CD4-positive, alpha-beta T cell (primary cell): ENCODE data around the gene PPIF. TPM values are rescaled to one million over a fixed set of nuclear protein-coding genes. Genes with fewer than 3 reads are reported as not detected.

Experiments used
- ATAC-seq: fragments of 200-7000 bp; cut with Tn5 transposase; one replicate; pipeline ENCODE4 v1.10.0; 2022; ENCODE audit warnings: mild to moderate bottlenecking; ENCODE audit not compliant: poor library complexity
- CTCF ChIA-PET: fragments of 350-600 bp; sonication (Branson Sonifier 250); formaldehyde crosslinking; loops from one replicate; lab custom pipeline; 2021; ENCODE audit warnings: antibody characterized with exemption, inconsistent platforms; lab: Charles Lee
- POLR2A ChIA-PET: fragments of 350-600 bp; sonication (Branson Sonifier 250); formaldehyde crosslinking; loops from one replicate; lab custom pipeline; 2021; ENCODE audit warnings: antibody characterized with exemption, inconsistent platforms; lab: Charles Lee
- DNase-seq, 14 experiments: peaks; one replicate each; pipeline ENCODE4 v3.0.0-alpha.2; 2013 to 2020; ENCODE audit warnings: mixed read lengths in 2 of 14
- H3K27ac ChIP-seq, 2 donors: one replicate each; pipeline versions ENCODE4 v1.5.1 to v1.7.0; 2013; ENCODE audit warnings: low read length in 2 of 2, low read depth in 1 of 2, mild to moderate bottlenecking in 1 of 2
- H3K27me3 ChIP-seq, 2 experiments: 1 replicate in 1 of 2; 2 replicates in 1 of 2; pipeline versions ENCODE4 v1.6.1 to v1.7.0; 2013; ENCODE audit warnings: low read length in 2 of 2, control low read depth in 1 of 2, mild to moderate bottlenecking in 1 of 2, moderate library complexity in 1 of 2; ENCODE audit not compliant: insufficient read depth in 2 of 2, control insufficient read depth in 1 of 2
- H3K36me3 ChIP-seq: one replicate; pipeline ENCODE4 v1.6.1; 2013; ENCODE audit warnings: low read length, control low read depth; ENCODE audit not compliant: insufficient read depth
- H3K4me1 ChIP-seq: one replicate; pipeline ENCODE4 v1.6.1; 2013; ENCODE audit warnings: low read length, control low read depth; ENCODE audit not compliant: insufficient read depth
- H3K4me3 ChIP-seq: one replicate; pipeline ENCODE4 v1.5.1; 2013; ENCODE audit warnings: mild to moderate bottlenecking, low read length, moderate library complexity
- H3K9me3 ChIP-seq, 2 experiments: 1 replicate in 1 of 2; 2 replicates in 1 of 2; pipeline versions ENCODE4 v1.6.1 to v1.7.0; 2013; ENCODE audit warnings: low read length in 2 of 2, mild to moderate bottlenecking in 2 of 2, control low read depth in 1 of 2, moderate library complexity in 1 of 2; ENCODE audit not compliant: control insufficient read depth in 1 of 2, insufficient read depth in 1 of 2
- H3K27ac Mint-ChIP-seq: one replicate; pipeline ENCODE4 v1.8.0; 2020; ENCODE audit warnings: mixed read lengths
- H3K27me3 Mint-ChIP-seq: one replicate; pipeline ENCODE4 v1.8.0; 2021; ENCODE audit warnings: mixed read lengths
- H3K36me3 Mint-ChIP-seq: one replicate; pipeline ENCODE4 v1.8.0; 2021; ENCODE audit warnings: low read depth, mixed read lengths
- H3K4me1 Mint-ChIP-seq: one replicate; pipeline ENCODE4 v1.8.0; 2021; ENCODE audit warnings: low read depth, mixed read lengths
- H3K4me3 Mint-ChIP-seq: one replicate; pipeline ENCODE4 v1.8.0; 2020; ENCODE audit warnings: mild to moderate bottlenecking, mixed read lengths
- H3K9me3 Mint-ChIP-seq: one replicate; pipeline ENCODE4 v1.8.0; 2020; ENCODE audit warnings: mixed read lengths
- intact Hi-C, 2 experiments: fragments of 100-400 bp; cut with DNase I in 1 of 2; cut with micrococcal nuclease in 1 of 2; formaldehyde crosslinking; loops; one replicate each; pipeline versions ENCODE4 v1.15.1 to v1.9.0; 2023 to 2025; cut with DNase I, micrococcal nuclease
- total RNA-seq, 174 experiments: library from RNA in 2 of 174; stranded (reverse) in 2 of 174; gene quantifications; one replicate each; pipeline ENCODE4 v1.2.3 and lab custom pipeline; 2021 to 2026
- TF ChIP-seq, protein P1 (sequence below): fragments of 200-600 bp; IDR thresholded peaks from one replicate; pipeline ENCODE4 v1.8.0; 2022; ENCODE audit warnings: antibody characterized with exemption, mild to moderate bottlenecking

Gene PPIF
- total RNA-seq, 2 experiments from 2014 or later, result 42.4 to 42.7 TPM

DNA sequence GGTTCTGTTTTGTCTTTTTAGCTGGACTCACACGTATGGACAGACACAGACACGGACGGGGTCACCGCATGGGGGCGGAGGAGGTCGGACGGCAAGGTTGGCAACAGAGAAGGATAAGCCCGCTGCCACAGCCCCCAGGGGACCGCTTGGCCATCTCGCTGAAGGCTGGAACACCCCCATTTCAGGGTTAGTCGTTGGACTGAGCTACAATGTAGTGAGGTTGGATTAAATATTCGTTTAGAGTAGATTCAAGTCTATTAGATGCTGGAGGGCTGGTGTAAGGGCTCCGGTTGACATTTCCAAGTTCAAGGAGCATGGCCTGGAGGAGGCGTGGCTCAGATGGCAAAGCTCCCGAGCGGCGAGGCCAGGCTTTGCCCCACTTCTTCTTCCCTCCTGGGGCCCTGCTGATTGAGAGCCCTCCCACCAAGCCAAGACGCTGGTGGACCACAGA lies 35.2 kb downstream of the PPIF start:
- peak in 2 of 14 experiments; percentile 3 to 21 for DNase-seq
- intact Hi-C loops, result no loop called here

DNA sequence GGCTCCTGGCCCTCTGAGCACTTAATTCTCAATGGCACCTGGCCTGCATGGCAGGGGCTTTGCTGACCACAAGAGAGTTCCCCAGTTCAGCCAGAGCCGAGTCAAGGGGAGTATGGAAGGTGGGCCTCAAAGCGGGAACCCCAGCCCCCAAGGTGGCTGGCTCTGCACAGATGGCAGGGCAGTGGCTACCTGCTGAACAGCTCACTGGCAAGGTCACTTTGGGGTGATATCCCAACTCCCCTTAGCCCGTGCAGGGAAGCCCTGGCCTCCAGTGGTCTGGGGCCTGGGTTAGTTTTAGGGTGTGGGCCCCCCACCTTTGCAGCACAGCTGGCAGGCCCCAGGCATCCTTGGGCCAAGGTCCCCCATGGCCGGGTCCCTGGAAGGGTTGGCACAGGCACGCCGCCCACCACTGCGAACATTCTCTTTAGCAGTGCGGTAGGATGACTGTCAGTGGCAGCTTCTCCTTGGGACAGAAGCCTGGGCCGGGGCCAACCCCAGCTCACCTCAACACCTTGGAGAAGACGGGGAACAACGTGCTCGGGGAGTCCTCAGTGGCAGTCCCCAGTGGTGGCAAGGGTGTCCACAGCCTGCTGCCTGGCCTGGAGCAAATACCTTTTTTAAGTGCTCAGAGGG lies 36.8 kb downstream of the PPIF start:
- intact Hi-C loops, result no loop called here
- Histone ChIP-seq H3K27ac (no peak overlapping the region), H3K4me1 (no peaks in the 10 kb centered on the region), H3K4me3 (no peak overlapping the region), H3K36me3 (no peaks in the 10 kb centered on the region), H3K27me3 (no peaks in the 10 kb centered on the region), H3K9me3 (no peaks in the 10 kb centered on the region)
- CTCF ChIA-PET, result no interaction called here
- Mint-ChIP-seq H3K9me3 (no peaks in the 10 kb centered on the region), H3K27me3 (no peaks in the 10 kb centered on the region), H3K4me3 (no peak overlapping the region), H3K36me3 (no peaks in the 10 kb centered on the region), H3K4me1 (no peaks in the 10 kb centered on the region), H3K27ac (no peak overlapping the region)
- POLR2A ChIA-PET, result no interaction called here
- TF ChIP-seq, protein P1, sequence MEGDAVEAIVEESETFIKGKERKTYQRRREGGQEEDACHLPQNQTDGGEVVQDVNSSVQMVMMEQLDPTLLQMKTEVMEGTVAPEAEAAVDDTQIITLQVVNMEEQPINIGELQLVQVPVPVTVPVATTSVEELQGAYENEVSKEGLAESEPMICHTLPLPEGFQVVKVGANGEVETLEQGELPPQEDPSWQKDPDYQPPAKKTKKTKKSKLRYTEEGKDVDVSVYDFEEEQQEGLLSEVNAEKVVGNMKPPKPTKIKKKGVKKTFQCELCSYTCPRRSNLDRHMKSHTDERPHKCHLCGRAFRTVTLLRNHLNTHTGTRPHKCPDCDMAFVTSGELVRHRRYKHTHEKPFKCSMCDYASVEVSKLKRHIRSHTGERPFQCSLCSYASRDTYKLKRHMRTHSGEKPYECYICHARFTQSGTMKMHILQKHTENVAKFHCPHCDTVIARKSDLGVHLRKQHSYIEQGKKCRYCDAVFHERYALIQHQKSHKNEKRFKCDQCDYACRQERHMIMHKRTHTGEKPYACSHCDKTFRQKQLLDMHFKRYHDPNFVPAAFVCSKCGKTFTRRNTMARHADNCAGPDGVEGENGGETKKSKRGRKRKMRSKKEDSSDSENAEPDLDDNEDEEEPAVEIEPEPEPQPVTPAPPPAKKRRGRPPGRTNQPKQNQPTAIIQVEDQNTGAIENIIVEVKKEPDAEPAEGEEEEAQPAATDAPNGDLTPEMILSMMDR, result no peak
- DNase-seq, result peak in 2 of 14 experiments; percentile 4 to 23
- ATAC-seq, result no peak

More for the DNA sequence above, 35.2 kb downstream of the PPIF start:
- Mint-ChIP-seq H3K4me3 (no peak overlapping the region), H3K36me3 (no peaks in the 10 kb centered on the region), H3K27ac (no peak overlapping the region), H3K4me1 (no peaks in the 10 kb centered on the region), H3K27me3 (no peaks in the 10 kb centered on the region), H3K9me3 (no peaks in the 10 kb centered on the region)
- H3K9me3 ChIP-seq, result no peaks in the 10 kb centered on the region
- H3K4me3 ChIP-seq, result no peak overlapping the region
- no peak overlapping the region for H3K27ac ChIP-seq
- ChIA-PET CTCF (no interaction called here), POLR2A (no interaction called here)
- no peaks in the 10 kb centered on the region for H3K27me3 ChIP-seq
- TF ChIP-seq, protein P1, result no peak
- no peaks in the 10 kb centered on the region for H3K36me3 ChIP-seq
- H3K4me1 ChIP-seq, result no peaks in the 10 kb centered on the region
- ATAC-seq, result no peak

DNA sequence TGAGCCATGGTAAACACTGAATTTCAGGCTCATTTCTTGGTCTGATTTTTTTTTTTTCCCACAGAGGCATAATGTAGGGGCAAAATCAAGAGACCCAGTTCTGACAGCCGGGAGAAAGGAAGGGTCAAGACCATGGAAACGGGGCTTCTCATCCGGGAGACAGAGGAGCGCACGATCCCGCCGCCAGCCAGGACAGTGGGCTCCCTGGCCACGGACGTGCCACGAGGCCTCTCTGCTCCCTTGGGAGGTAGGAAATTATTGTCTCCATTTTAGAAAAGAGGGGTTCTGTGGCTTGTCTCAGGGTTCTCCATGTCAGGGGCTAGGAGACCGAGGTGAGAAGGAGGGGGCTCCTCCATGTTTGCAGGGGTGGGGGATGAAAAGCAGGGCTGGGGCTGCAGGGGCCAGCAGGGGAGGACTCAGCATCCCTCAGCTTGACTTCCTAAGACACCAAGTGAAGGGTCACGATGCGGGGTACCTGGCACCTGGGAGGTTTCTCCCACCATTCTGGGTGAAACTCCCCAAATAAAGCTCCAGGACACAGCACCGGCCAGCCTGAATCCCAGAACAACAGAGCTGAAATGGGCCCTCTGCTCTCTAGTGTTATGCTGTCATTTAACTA lies 37.6 kb downstream of the PPIF start:
- no peak for ATAC-seq
- no peaks in the 10 kb centered on the region for H3K4me1 ChIP-seq
- H3K27ac ChIP-seq, result no peak overlapping the region
- H3K36me3 Mint-ChIP-seq, result no peaks in the 10 kb centered on the region
- intact Hi-C loops, result no loop called here
- H3K4me3 Mint-ChIP-seq, result no peak overlapping the region
- no peak overlapping the region for H3K27ac Mint-ChIP-seq
- POLR2A ChIA-PET, result no interaction called here
- DNase-seq, result peak in 2 of 14 experiments; percentile 2 to 25
- H3K27me3 ChIP-seq, result no peaks in the 10 kb centered on the region
- no peaks in the 10 kb centered on the region for H3K9me3 Mint-ChIP-seq
- no peaks in the 10 kb centered on the region for H3K36me3 ChIP-seq
- no peak overlapping the region for H3K4me3 ChIP-seq
- no peaks in the 10 kb centered on the region for H3K4me1 Mint-ChIP-seq
- no peaks in the 10 kb centered on the region for H3K27me3 Mint-ChIP-seq
- H3K9me3 ChIP-seq, result no peaks in the 10 kb centered on the region
- CTCF ChIA-PET, result no interaction called here
- TF ChIP-seq, protein P1, result no peak
